HEK293T (cell line): ENCODE data around the gene OSBPL8.

Experiments used
- BHLHE40 ChIP-seq: fragments of 450-650 bp; IDR thresholded peaks from 2 replicates; pipeline ENCODE4 v1.6.1; 2016; ENCODE audit warnings: mild to moderate bottlenecking, moderate library complexity, borderline replicate concordance
- ELF4 ChIP-seq: fragments of 450-650 bp; IDR thresholded peaks from 2 replicates; pipeline ENCODE4 v1.6.1; 2017; ENCODE audit warnings: antibody characterized with exemption
- FOXM1 ChIP-seq: fragments of 450-650 bp; IDR thresholded peaks from 2 replicates; pipeline ENCODE4 v1.6.1; 2017; ENCODE audit warnings: mild to moderate bottlenecking, borderline replicate concordance
- L3MBTL2 ChIP-seq: fragments of 450-650 bp; conservative IDR thresholded peaks from 2 replicates; pipeline ENCODE4 v1.6.1; 2016; ENCODE audit warnings: mild to moderate bottlenecking
- SP1 ChIP-seq: fragments of 450-650 bp; IDR thresholded peaks from 2 replicates; pipeline ENCODE4 v1.6.1; 2017
- SUZ12 ChIP-seq: fragments of 450-650 bp; IDR thresholded peaks from 2 replicates; pipeline ENCODE4 v1.6.1; 2016; ENCODE audit warnings: mild to moderate bottlenecking
- ZNF384 ChIP-seq: fragments of 450-650 bp; IDR thresholded peaks from 2 replicates; pipeline ENCODE4 v1.6.1; 2016

- TF ChIP-seq SP1 (no peak), ZNF384 (no peak), BHLHE40 (no peak), SUZ12 (no peak), ELF4 (no peak), L3MBTL2 (no peak), FOXM1 (no peak)
These were observed 96.8 kb downstream of the OSBPL8 start for GRCh38 chr12:76462668-76463224.
